Neural cell (in vitro differentiated cells): Measurements from ENCODE around the gene CXCL14. TPM values are rescaled to one million over a fixed set of nuclear protein-coding genes. Genes with fewer than 3 reads are reported as not detected.

Experiments used
- H2AFZ ChIP-seq: fragments of 200-600, 300-800 bp; sonication (generic), shearing (Covaris generic); 2 replicates; pipeline ENCODE4 v1.6.0; 2014; ENCODE audit warnings: low read depth, mild to moderate bottlenecking, antibody characterized with exemption, low read length, moderate library complexity
- H3F3A ChIP-seq: fragments of 200-600 bp; shearing (Covaris generic); 2 replicates; pipeline ENCODE4 v1.6.1; 2016; ENCODE audit warnings: mild to moderate bottlenecking, moderate library complexity, mixed read lengths, antibody characterized with exemption, low read length; ENCODE audit not compliant: insufficient read depth, poor library complexity, severe bottlenecking
- H3K27ac ChIP-seq: fragments of 200-600, 300-800 bp; sonication (generic), shearing (Covaris generic); 2 replicates; pipeline ENCODE4 v1.5.1; 2014; ENCODE audit warnings: mild to moderate bottlenecking, low read length, moderate library complexity
- H3K27me3 ChIP-seq: fragments of 300-800, 200-600 bp; sonication (generic), shearing (Covaris generic); 2 replicates; pipeline ENCODE4 v1.6.0; 2014; ENCODE audit warnings: mild to moderate bottlenecking, low read depth, low read length, moderate library complexity; ENCODE audit not compliant: insufficient read depth
- H3K36me3 ChIP-seq: fragments of 300-800, 200-600 bp; sonication (generic), shearing (Covaris generic); 2 replicates; pipeline ENCODE4 v1.5.1; 2014; ENCODE audit warnings: mild to moderate bottlenecking, antibody characterized with exemption, low read length, moderate library complexity; ENCODE audit not compliant: insufficient read depth
- H3K4me2 ChIP-seq: fragments of 300-800, 200-600 bp; sonication (generic), shearing (Covaris generic); 2 replicates; pipeline ENCODE4 v1.6.0; 2014; ENCODE audit warnings: mild to moderate bottlenecking, low read length
- H3K4me3 ChIP-seq: fragments of 300-800, 200-600 bp; sonication (generic), shearing (Covaris generic); 2 replicates; pipeline ENCODE4 v1.5.1; 2014; ENCODE audit warnings: mild to moderate bottlenecking, low read length, moderate library complexity
- H3K79me2 ChIP-seq: fragments of 200-600 bp; shearing (Covaris generic); replicated peaks from 2 replicates; pipeline ENCODE4 v1.6.0; 2014; ENCODE audit warnings: mild to moderate bottlenecking, low read length, moderate library complexity; ENCODE audit not compliant: insufficient read depth
- H3K9ac ChIP-seq: fragments of 300-800, 200-600 bp; sonication (generic), shearing (Covaris generic); 2 replicates; pipeline ENCODE4 v1.6.1; 2016; ENCODE audit warnings: mild to moderate bottlenecking, low read length, mixed read lengths
- H3K9me2 ChIP-seq: fragments of 200-600 bp; shearing (Covaris generic); 2 replicates; pipeline ENCODE4 v1.6.1; 2016; ENCODE audit warnings: mild to moderate bottlenecking, low read length, mixed read lengths; ENCODE audit not compliant: insufficient read depth
- H3K9me3 ChIP-seq: fragments of 200-600, 300-800 bp; sonication (generic), shearing (Covaris generic); 2 replicates; pipeline ENCODE4 v1.6.1; 2016; ENCODE audit warnings: mild to moderate bottlenecking, mixed run types, low read length, moderate library complexity, mixed read lengths
- H4K20me1 ChIP-seq: fragments of 200-600 bp; shearing (Covaris generic); 2 replicates; pipeline ENCODE4 v1.6.1; 2016; ENCODE audit warnings: mild to moderate bottlenecking, mixed run types; ENCODE audit not compliant: insufficient read depth
- CTCF ChIP-seq: fragments of 450-650 bp; IDR thresholded peaks from 2 replicates; pipeline ENCODE4 v1.5.1; 2014; ENCODE audit warnings: antibody characterized with exemption, mild to moderate bottlenecking, moderate library complexity; ENCODE audit not compliant: poor library complexity, severe bottlenecking
- EP300 ChIP-seq: fragments of 450-650 bp; conservative IDR thresholded peaks from 2 replicates; pipeline ENCODE4 v1.6.1; 2014; ENCODE audit warnings: antibody characterized with exemption, mild to moderate bottlenecking, moderate library complexity; ENCODE audit not compliant: poor library complexity, severe bottlenecking
- EZH2 ChIP-seq: fragments of 200-600, 300-800 bp; shearing (Covaris generic), sonication (generic); IDR thresholded peaks from 2 replicates; pipeline ENCODE4 v1.6.1; 2014; ENCODE audit warnings: antibody characterized with exemption, low read length, borderline replicate concordance, mild to moderate bottlenecking; ENCODE audit not compliant: insufficient read depth, poor library complexity, severe bottlenecking
- MXI1 ChIP-seq: fragments of 450-650 bp; conservative IDR thresholded peaks from 2 replicates; pipeline ENCODE4 v1.6.1; 2014; ENCODE audit warnings: antibody characterized with exemption, mild to moderate bottlenecking; ENCODE audit not compliant: poor library complexity, severe bottlenecking
- POLR2AphosphoS5 ChIP-seq: IDR thresholded peaks from 2 replicates; pipeline ENCODE4 v1.6.1; 2012
- RAD21 ChIP-seq: fragments of 450-650 bp; conservative IDR thresholded peaks from 2 replicates; pipeline ENCODE4 v1.6.1; 2014; ENCODE audit warnings: antibody characterized with exemption, mild to moderate bottlenecking, moderate library complexity
- REST ChIP-seq: IDR thresholded peaks from 2 replicates; pipeline ENCODE4 v1.6.1; 2012; ENCODE audit warnings: borderline replicate concordance
- SMC3 ChIP-seq: fragments of 450-650 bp; conservative IDR thresholded peaks from 2 replicates; pipeline ENCODE4 v1.6.1; 2014; ENCODE audit warnings: antibody characterized with exemption, mild to moderate bottlenecking, moderate library complexity; ENCODE audit not compliant: poor library complexity
- TAF1 ChIP-seq: IDR thresholded peaks from 2 replicates; pipeline ENCODE4 v1.6.1; 2012; ENCODE audit warnings: low read depth
- polyA plus RNA-seq: library from polyadenylated mRNA; depleted of rRNA; stranded (reverse); fragments of >200 nt; gene quantifications from 2 replicates; pipeline ENCODE4 v1.2.3, GENCODE V29; 2014

CXCL14 gene
- polyA plus RNA-seq, 1 donor from 2014 or later, result not detected

GRCh38 chr5:135568923-135569360 lies 9.8 kb downstream of the CXCL14 start:
- H3K9me2 ChIP-seq, result no peaks in the 10 kb centered on the region
- no peaks in the 10 kb centered on the region for H4K20me1 ChIP-seq
- H3K9me3 ChIP-seq, result no peaks in the 10 kb centered on the region
- no peak overlapping the region for H3K9ac ChIP-seq
- no peak overlapping the region for H3K27ac ChIP-seq
- no peak overlapping the region for H3K4me3 ChIP-seq
- TF ChIP-seq EZH2 (no peak), SMC3 (no peak), MXI1 (no peak), POLR2AphosphoS5 (no peak), RAD21 (no peak), EP300 (no peak), TAF1 (no peak), REST (no peak), CTCF (no peak)
- H3F3A ChIP-seq, result no peaks in the 10 kb centered on the region
- no peaks in the 10 kb centered on the region for H3K36me3 ChIP-seq
- no peak overlapping the region for H2AFZ ChIP-seq
- no peaks in the 10 kb centered on the region for H3K79me2 ChIP-seq
- H3K4me2 ChIP-seq, result no peak overlapping the region
- H3K27me3 ChIP-seq, result no peaks in the 10 kb centered on the region

- Histone ChIP-seq H2AFZ (no peak overlapping the region), H3K4me2 (no peak overlapping the region), H4K20me1 (no peaks in the 10 kb centered on the region), H3K27me3 (no peaks in the 10 kb centered on the region), H3K27ac (no peak overlapping the region), H3K9ac (no peak overlapping the region), H3K9me3 (no peaks in the 10 kb centered on the region), H3K4me3 (no peak overlapping the region), H3F3A (no peaks in the 10 kb centered on the region), H3K9me2 (no peaks in the 10 kb centered on the region), H3K79me2 (no peaks in the 10 kb centered on the region), H3K36me3 (no peaks in the 10 kb centered on the region)
- TF ChIP-seq TAF1 (no peak), POLR2AphosphoS5 (no peak), SMC3 (no peak), EP300 (no peak), CTCF (no peak), MXI1 (no peak), RAD21 (no peak), EZH2 (no peak), REST (no peak)
These were observed 10.5 kb downstream of the CXCL14 start for GRCh38 chr5:135568246-135568645.
